Activated CD8-positive, alpha-beta memory T cell treated with anti-CD3 and anti-CD28 coated beads, Interleukin-2, amount 50 U/mL, for 24 hours (primary cell): ENCODE results near the gene STARD3.
"Not testable (repeated sequence)": the region's sequence is repeated elsewhere in the genome, so short reads cannot be mapped to it uniquely, and the experiment has no call there.

Experiments
- DNase-seq: peaks from one replicate; pipeline ENCODE4 v3.0.0-alpha.2; 2020; ENCODE audit errors: extremely low read depth

Gene STARD3

DNA sequence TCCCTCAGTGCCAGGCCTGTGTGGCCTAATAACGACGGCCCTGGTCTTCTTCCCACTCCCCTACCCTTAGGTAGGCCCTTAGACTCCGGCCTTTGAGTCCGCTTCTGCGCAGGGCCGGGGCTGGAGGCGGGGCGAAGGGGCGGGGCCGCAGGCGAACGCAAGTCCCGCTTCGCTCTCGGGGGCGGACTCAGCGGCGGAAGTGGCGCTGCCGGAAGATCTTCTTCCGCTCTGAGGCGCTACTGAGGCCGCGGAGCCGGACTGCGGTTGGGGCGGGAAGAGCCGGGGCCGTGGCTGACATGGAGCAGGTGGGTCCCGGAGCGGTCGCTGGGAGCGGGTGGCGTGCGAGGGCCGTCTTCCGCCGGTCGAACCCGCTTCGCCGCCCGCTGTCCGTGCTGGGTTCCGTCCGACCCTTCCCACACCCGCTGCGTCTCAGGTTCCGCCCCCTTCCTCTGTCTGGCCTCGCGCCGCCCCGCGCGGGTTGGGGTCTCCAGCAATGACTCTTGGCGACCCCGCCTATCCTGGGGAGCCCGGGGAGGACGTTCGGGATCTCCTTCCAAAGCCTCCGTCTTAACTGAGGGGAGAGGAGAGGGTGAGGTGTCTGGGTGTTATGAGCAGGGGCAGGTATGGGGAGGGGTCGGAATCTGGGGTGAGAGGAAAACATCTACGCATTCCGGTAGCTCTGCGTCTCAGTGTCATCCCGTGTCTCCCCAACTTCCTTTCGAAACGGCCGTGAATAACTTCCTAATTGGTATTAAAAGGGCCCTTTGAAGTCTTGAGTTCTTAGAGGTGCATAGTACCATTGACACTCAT is at the start of gene STARD3:
Gene STARD3 (plus strand): TSS at position 218 of the 810 bp plus-strand sequence. CDS start 16,388 bp downstream, outside the sequence.
- peak; percentile 79 for DNase-seq

DNA sequence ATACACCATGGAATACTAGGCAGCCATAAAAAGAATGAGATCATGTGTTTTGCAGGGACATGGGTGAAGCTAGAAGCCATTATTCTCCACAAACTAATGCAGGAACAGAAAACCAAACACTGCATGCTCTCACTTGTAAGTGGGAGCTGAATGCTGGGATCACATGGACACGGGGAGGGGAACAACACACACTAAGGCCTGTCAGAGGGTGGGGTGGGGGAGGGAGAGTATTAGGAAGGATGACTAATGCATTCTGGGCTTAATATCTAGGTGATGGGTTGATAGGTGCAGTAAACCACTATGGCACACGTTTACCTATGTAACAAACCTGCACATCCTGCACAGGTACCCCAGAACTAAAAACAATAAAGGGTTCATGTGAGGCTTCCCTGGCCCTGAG is 46.8 kb upstream of the STARD3 start:
- DNase-seq: not testable (repeated sequence)

- no peak for DNase-seq
These were observed 44.7 kb upstream of the STARD3 start for GRCh38 chr17:39591958-39592954.

GRCh38 chr17:39593371-39593770 is 43.6 kb upstream of the STARD3 start:
- DNase-seq: no peak

GRCh38 chr17:39595294-39595693 is 41.6 kb upstream of the STARD3 start:
- no peak for DNase-seq

DNA sequence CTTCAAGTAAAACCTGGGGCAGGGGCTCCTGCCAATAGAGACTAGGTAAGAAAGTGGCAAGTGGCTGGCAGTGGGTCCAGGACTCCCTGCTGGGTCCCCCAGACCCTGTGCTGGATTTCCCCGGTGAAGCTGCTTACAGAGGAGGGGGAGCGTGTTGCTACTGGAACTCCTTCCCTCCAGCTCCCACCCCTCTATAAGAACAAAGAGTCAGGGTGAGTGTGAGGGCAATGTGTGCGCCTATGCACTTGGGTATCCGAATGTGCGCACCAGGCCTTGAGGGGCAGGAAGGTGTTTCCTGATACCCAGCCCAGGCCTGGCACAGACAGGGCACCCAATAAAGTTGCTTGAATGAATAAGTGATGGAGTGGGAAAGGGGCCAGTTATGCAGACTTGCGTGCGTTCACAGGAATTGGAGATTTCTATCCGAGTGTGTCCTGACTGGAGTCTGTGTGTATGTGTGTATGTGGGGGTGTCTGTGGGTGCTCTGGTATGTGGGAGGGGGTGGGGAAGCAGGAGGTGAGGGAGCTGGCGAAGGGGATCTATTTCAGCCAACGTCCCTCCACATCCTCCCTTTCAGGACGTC is 40.9 kb upstream of the STARD3 start:
- no peak for DNase-seq

GRCh38 chr17:39596543-39597267 is 40.2 kb upstream of the STARD3 start:
- no peak for DNase-seq

DNA sequence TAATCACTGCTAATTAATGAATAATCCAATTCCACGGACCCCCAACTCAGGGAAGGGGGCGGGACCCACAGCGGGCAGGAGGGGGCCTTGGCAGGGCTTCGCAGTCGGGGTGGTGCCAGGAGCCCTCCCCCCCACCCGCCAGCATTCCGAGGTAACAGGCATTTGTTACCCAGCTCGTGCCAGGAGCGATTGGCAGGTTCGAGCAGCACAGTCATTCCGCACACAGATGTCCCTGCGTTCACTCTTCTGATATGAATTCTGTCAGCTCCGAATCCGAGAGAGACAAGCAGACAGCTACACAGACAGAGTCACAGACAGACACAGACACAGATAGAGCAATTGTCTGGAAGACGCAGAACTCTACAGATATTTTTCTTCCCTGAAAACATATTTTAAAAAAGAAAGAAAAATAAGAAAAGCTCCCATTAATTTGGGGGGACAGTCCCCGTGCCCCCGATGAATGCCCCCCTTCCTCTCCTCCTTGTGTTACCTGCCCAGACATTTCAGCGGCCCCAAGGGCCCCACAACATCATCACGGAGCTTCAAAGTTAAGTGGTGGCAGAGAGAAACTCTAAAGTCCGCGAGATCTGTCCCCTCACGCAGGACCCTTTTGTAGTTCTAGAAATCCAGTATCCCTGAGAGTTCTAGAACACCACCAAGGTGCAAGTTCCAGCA is 39.4 kb upstream of the STARD3 start:
- no peak for DNase-seq

- DNase-seq: no peak
These were observed 38.9 kb upstream of the STARD3 start for GRCh38 chr17:39598047-39598481.

GRCh38 chr17:39598630-39599003 is 38.3 kb upstream of the STARD3 start:
- no peak for DNase-seq

GRCh38 chr17:39599004-39599664 is 37.8 kb upstream of the STARD3 start:
- no peak for DNase-seq

DNA sequence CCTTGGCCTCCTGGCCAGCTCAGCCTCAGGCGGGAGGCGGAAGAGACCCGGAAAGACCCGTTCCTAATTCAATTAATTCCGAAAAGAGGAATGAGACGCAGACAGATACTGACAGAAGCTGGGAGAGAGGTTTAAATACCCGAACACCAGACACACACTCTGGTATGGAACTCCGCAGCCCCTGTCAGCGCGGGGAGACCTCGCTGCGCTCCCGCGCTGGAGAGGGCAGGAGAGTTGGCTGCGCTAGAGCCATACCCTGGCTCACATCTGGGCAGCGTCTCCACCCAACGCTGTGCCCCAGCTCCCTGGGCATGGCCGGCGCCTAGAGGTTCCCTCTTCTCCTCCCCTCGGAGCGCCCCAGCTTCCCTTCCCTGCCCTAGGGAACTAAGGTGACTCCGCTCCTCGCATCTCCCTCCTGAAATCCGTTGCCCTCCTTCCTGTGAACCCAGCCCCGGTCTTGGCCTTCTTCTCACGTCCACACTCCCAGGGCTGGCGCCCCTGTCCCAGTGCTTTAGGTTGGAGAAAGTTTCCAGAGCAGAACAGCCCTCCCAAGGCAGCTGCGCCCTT is 37.2 kb upstream of the STARD3 start:
- DNase-seq: no peak

GRCh38 chr17:39600288-39600996 is 36.5 kb upstream of the STARD3 start:
- no peak for DNase-seq

GRCh38 chr17:39600997-39601597 is 35.8 kb upstream of the STARD3 start:
- DNase-seq: no peak

DNA sequence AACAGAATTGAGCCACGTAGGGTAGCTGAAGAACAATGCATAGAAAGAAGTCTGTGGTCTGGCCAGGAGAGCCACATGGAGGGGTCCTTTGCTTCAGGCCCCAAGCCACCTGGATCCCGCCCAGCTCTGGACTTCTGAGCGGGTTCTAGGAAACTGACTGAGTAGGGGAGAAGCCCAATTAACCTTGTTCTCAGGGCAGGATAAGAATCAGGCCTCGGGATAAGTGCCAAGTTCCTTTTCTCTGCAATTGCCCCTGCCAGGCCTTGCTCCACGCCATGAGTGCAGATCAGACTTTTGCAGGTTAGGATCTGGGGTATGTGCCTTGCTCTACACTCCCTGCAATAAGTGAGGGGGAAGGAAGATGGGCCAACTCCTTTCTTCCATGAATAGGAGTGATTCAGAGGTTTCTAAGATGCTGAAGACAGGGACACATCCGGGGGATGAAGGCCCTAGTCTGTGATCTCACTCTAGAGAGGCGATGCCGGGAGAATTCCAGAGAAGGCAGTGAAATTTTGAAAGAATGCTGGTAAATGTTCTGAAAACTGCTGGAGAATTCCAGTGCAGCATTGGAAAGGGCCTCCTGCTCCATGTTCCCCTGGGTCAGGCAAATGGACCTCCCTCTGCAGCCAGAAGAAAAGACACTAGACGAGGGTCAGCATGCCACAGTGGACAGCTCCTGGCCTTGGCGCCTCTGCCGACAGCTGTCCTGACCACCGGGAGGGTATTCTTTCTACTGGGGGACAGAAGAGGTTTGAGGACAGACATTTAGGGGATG is 35.0 kb upstream of the STARD3 start:
- no peak for DNase-seq

- no peak for DNase-seq
These were observed 34.2 kb upstream of the STARD3 start for GRCh38 chr17:39602533-39603303.

- no peak for DNase-seq
These were observed 33.5 kb upstream of the STARD3 start for GRCh38 chr17:39603304-39604016.
